Measurements from ENCODE around the gene FAM170B. TPM values are rescaled to one million over a fixed set of nuclear protein-coding genes. Genes with fewer than 3 reads are reported as not detected.

The FAM170B gene
- total and polyA plus RNA-seq, 4 donors = 0.13 to 0.34 TPM; not detected in 2

GRCh38 chr10:49163741-49164140 lies 29.9 kb upstream of the FAM170B start:
- WGBS, 2 donors = 93 to 99% methylated on average over 4 of the region's 4 CpGs
- H3K9ac ChIP-seq (ENCODE audit: insufficient read depth in 1 of 2, low read length in 2 of 2) = no peak overlapping the region
- no peak for TF ChIP-seq CTCF (IDR thresholded peaks at IDR 0.05; ENCODE audit: control extremely low read depth, extremely low read depth)
- peaks cover 0 to 3% (median 0%) of the 10 kb centered on the region in 4 donors for H3K9me3 ChIP-seq (ENCODE audit: control insufficient read depth in 4 of 4, insufficient read depth in 3 of 4, low read length in 3 of 4)
- H3K4me3 ChIP-seq = no peak overlapping the region
- DNase-seq (no peak), ATAC-seq (ENCODE audit: insufficient read depth, low FRiP score) (no peak)
- peaks cover 0 to 4% (median 0%) of the 10 kb centered on the region in 3 donors for H3K27me3 ChIP-seq (ENCODE audit: control insufficient read depth in 3 of 3, insufficient read depth in 3 of 3, low read length in 2 of 3)
- H3K27ac ChIP-seq (ENCODE audit: low read depth in 1 of 2, low read length in 1 of 2) = no peak overlapping the region
- H3K36me3 ChIP-seq (ENCODE audit: control insufficient read depth in 4 of 4, insufficient read depth in 4 of 4, low read length in 4 of 4) = peaks cover 0 to 2% (median 0%) of the 10 kb centered on the region in 4 donors
- H3K4me1 ChIP-seq (ENCODE audit: control insufficient read depth in 5 of 5, insufficient read depth in 5 of 5, low read length in 5 of 5) = peaks cover 0 to 3% (median 0%) of the 10 kb centered on the region in 5 donors

GRCh38 chr10:49162761-49163310 lies 29.0 kb upstream of the FAM170B start:
- no peak for TF ChIP-seq CTCF (IDR thresholded peaks at IDR 0.05; ENCODE audit: control extremely low read depth, extremely low read depth)
- Histone ChIP-seq H3K9me3 (ENCODE audit: control insufficient read depth in 4 of 4, insufficient read depth in 3 of 4, low read length in 3 of 4) (peaks cover 0 to 3% (median 0%) of the 10 kb centered on the region in 4 donors), H3K27ac (ENCODE audit: low read depth in 1 of 2, low read length in 1 of 2) (no peak overlapping the region), H3K36me3 (ENCODE audit: control insufficient read depth in 4 of 4, insufficient read depth in 4 of 4, low read length in 4 of 4) (peaks cover 0 to 2% (median 0%) of the 10 kb centered on the region in 4 donors), H3K27me3 (ENCODE audit: control insufficient read depth in 3 of 3, insufficient read depth in 3 of 3, low read length in 2 of 3) (peaks cover 0 to 4% (median 0%) of the 10 kb centered on the region in 3 donors), H3K4me1 (ENCODE audit: control insufficient read depth in 5 of 5, insufficient read depth in 5 of 5, low read length in 5 of 5) (peaks cover 0 to 3% (median 0%) of the 10 kb centered on the region in 5 donors), H3K9ac (ENCODE audit: insufficient read depth in 1 of 2, low read length in 2 of 2) (no peak overlapping the region), H3K4me3 (no peak overlapping the region)
- DNase-seq = no peak
- WGBS, 2 donors = 82 to 91% methylated on average over 8 of the region's 8 CpGs
- ATAC-seq (ENCODE audit: insufficient read depth, low FRiP score) = no peak

- peaks cover 0 to 4% (median 0%) of the 10 kb centered on the region in 3 donors for H3K27me3 ChIP-seq (ENCODE audit: control insufficient read depth in 3 of 3, insufficient read depth in 3 of 3, low read length in 2 of 3)
- DNase-seq (no peak), ATAC-seq (ENCODE audit: insufficient read depth, low FRiP score) (no peak)
- no peak for TF ChIP-seq CTCF (IDR thresholded peaks at IDR 0.05; ENCODE audit: control extremely low read depth, extremely low read depth)
- WGBS, 2 donors = 77 to 90% methylated on average over 5 of the region's 5 CpGs
- no peak overlapping the region for H3K9ac ChIP-seq (ENCODE audit: insufficient read depth in 1 of 2, low read length in 2 of 2)
- H3K27ac ChIP-seq (ENCODE audit: low read depth in 1 of 2, low read length in 1 of 2) = no peak overlapping the region
- H3K36me3 ChIP-seq (ENCODE audit: control insufficient read depth in 4 of 4, insufficient read depth in 4 of 4, low read length in 4 of 4) = peaks cover 0 to 2% (median 0%) of the 10 kb centered on the region in 4 donors
- peaks cover 0 to 5% (median 0%) of the 10 kb centered on the region in 5 donors for H3K4me1 ChIP-seq (ENCODE audit: control insufficient read depth in 5 of 5, insufficient read depth in 5 of 5, low read length in 5 of 5)
- no peak overlapping the region for H3K4me3 ChIP-seq
- H3K9me3 ChIP-seq (ENCODE audit: control insufficient read depth in 4 of 4, insufficient read depth in 3 of 4, low read length in 3 of 4) = peaks cover 0 to 3% (median 0%) of the 10 kb centered on the region in 4 donors
Measured at GRCh38 chr10:49162063-49162462, 28.2 kb upstream of the FAM170B start.

All from lung (tissue), 12 donors.